ACHN (cell line): Measurements from ENCODE around the gene TRPM3.

Source experiments
- DNase-seq: peaks from one replicate; pipeline ENCODE4 v3.0.0-alpha.2; 2015
- in situ Hi-C: cut with HindIII; loops from 2 replicates; pipeline ENCODE4 v1.10.0; 2017; ENCODE audit warnings: low sequenced_read_pairs, low pct_ligation_motif_present, low pct_unique_long_range_greater_than_20kb

TRPM3 gene

GRCh38 chr9:70616228-70616990 is 505.0 kb downstream of the TRPM3 start:
- in situ Hi-C loops = loop anchor here (25.0 kb wide), 1 partner anchor 279 kb away; no protein-coding TSS in a partner anchor
- DNase-seq = no peak

GRCh38 chr9:70615464-70616138 is 505.8 kb downstream of the TRPM3 start:
- DNase-seq = no peak
- in situ Hi-C loops = loop anchor here (25.0 kb wide), 1 partner anchor 278 kb away; no protein-coding TSS in a partner anchor

- in situ Hi-C loops = loop anchor here (25.0 kb wide), 1 partner anchor 278 kb away; no protein-coding TSS in a partner anchor
- DNase-seq = no peak
Measured at GRCh38 chr9:70614786-70615463, 506.5 kb downstream of the TRPM3 start.

- in situ Hi-C loops = loop anchor here (25.0 kb wide), 1 partner anchor 276 kb away; no protein-coding TSS in a partner anchor
Measured at GRCh38 chr9:70613024-70613768, 508.2 kb downstream of the TRPM3 start.

GRCh38 chr9:70610287-70610644 is 511.2 kb downstream of the TRPM3 start:
- DNase-seq = no peak
- in situ Hi-C loops = loop anchor here (25.0 kb wide), 1 partner anchor 273 kb away; no protein-coding TSS in a partner anchor

More at GRCh38 chr9:70613024-70613768, 508.2 kb downstream of the TRPM3 start:
- no peak for DNase-seq

GRCh38 chr9:70609542-70610286 is 511.7 kb downstream of the TRPM3 start:
- DNase-seq = no peak
- in situ Hi-C loops = loop anchor here (25.0 kb wide), 1 partner anchor 272 kb away; no protein-coding TSS in a partner anchor

- in situ Hi-C loops = loop anchor here (25.0 kb wide), 1 partner anchor 272 kb away; no protein-coding TSS in a partner anchor
- no peak for DNase-seq
Measured at GRCh38 chr9:70609011-70609410, 512.4 kb downstream of the TRPM3 start.

- no peak for DNase-seq
Measured at GRCh38 chr9:70607926-70608325, 513.5 kb downstream of the TRPM3 start.

GRCh38 chr9:70607329-70607728 is 514.1 kb downstream of the TRPM3 start:
- DNase-seq = no peak
- in situ Hi-C loops = loop anchor here (25.0 kb wide), 1 partner anchor 270 kb away; no protein-coding TSS in a partner anchor

More at GRCh38 chr9:70607926-70608325, 513.5 kb downstream of the TRPM3 start:
- in situ Hi-C loops = loop anchor here (25.0 kb wide), 1 partner anchor 271 kb away; no protein-coding TSS in a partner anchor

GRCh38 chr9:70603020-70603411 is 518.4 kb downstream of the TRPM3 start:
- in situ Hi-C loops = loop anchor here (25.0 kb wide), 1 partner anchor 266 kb away; no protein-coding TSS in a partner anchor

GRCh38 chr9:70602321-70603019 is 519.0 kb downstream of the TRPM3 start:
- DNase-seq = peak; percentile 53
- in situ Hi-C loops = loop anchor here (25.0 kb wide), 1 partner anchor 265 kb away; no protein-coding TSS in a partner anchor

More at GRCh38 chr9:70603020-70603411, 518.4 kb downstream of the TRPM3 start:
- no peak for DNase-seq

- no peak for DNase-seq
Measured at GRCh38 chr9:70601000-70601951, 520.1 kb downstream of the TRPM3 start.

GRCh38 chr9:70600506-70600905 is 520.9 kb downstream of the TRPM3 start:
- in situ Hi-C loops = loop anchor here (25.0 kb wide), 1 partner anchor 263 kb away; no protein-coding TSS in a partner anchor
- no peak for DNase-seq

More at GRCh38 chr9:70601000-70601951, 520.1 kb downstream of the TRPM3 start:
- in situ Hi-C loops = loop anchor here (25.0 kb wide), 1 partner anchor 264 kb away; no protein-coding TSS in a partner anchor

- DNase-seq = no peak
- in situ Hi-C loops = no loop called here
Measured at GRCh38 chr9:70597886-70598285, 523.5 kb downstream of the TRPM3 start.

GRCh38 chr9:70595211-70595610 is 526.2 kb downstream of the TRPM3 start:
- DNase-seq = no peak
- in situ Hi-C loops = no loop called here
